Heart right ventricle (tissue), 16 donors: Measurements from ENCODE around the gene FAXDC2. TPM values are rescaled to one million over a fixed set of nuclear protein-coding genes. Genes with fewer than 3 reads are reported as not detected.

ENCODE experiments used
- ATAC-seq, 8 donors: fragments of 200-7000 bp; cut with Tn5 transposase; one replicate each; pipeline ENCODE4 v1.9.1; 2020; ENCODE audit warnings: mild to moderate bottlenecking in 8 of 8, moderate library complexity in 8 of 8, moderate number of reproducible peaks in 1 of 8
- DNase-seq, 2 donors: peaks; one replicate each; pipeline ENCODE4 v3.0.0-alpha.2; 2020
- H3K27ac ChIP-seq, 10 donors: fragments of 200-600 bp; sonication (generic) in 2 of 10; one replicate each; pipeline versions ENCODE4 v1.5.0 to v1.8.0; 2020 to 2022; ENCODE audit warnings: mild to moderate bottlenecking in 3 of 10
- H3K27me3 ChIP-seq, 7 donors: fragments of 200-600 bp; one replicate each; pipeline ENCODE4 v1.8.0; 2021 to 2022; ENCODE audit warnings: mild to moderate bottlenecking in 2 of 7
- H3K36me3 ChIP-seq, 9 donors: fragments of 200-600 bp; sonication (generic) in 1 of 9; one replicate each; pipeline versions ENCODE4 v1.5.0 to v1.8.0; 2020 to 2022; ENCODE audit warnings: mild to moderate bottlenecking in 2 of 9
- H3K4me1 ChIP-seq, 9 donors: fragments of 200-600 bp; sonication (generic) in 1 of 9; one replicate each; pipeline versions ENCODE4 v1.5.0 to v1.8.0; 2020 to 2022; ENCODE audit warnings: mild to moderate bottlenecking in 4 of 9
- H3K4me3 ChIP-seq, 10 donors: fragments of 200-600 bp; sonication (generic) in 2 of 10; one replicate each; pipeline versions ENCODE4 v1.5.0 to v1.8.0; 2020 to 2022; ENCODE audit warnings: mild to moderate bottlenecking in 7 of 10, moderate library complexity in 2 of 10
- H3K9me3 ChIP-seq, 11 donors: fragments of 200-600 bp in 10 of 11; sonication (generic) in 2 of 11; one replicate each; pipeline versions ENCODE4 v1.5.0 to v1.8.0; 2013 to 2022; ENCODE audit warnings: mild to moderate bottlenecking in 2 of 11, control low read depth in 1 of 11, moderate library complexity in 1 of 11
- WGBS, 2 donors: extraction: QIAGEN DNeasy Blood & Tissue Kit; methylation state at CpG; one replicate each; pipeline ENCODE4 v1.1.7; 2013; ENCODE audit warnings: inconsistent platforms in 1 of 2; 5-methylcytosine and 5-hydroxymethylcytosine counted together
- intact Hi-C, 10 donors: fragments of 100-400 bp; cut with DNase I; formaldehyde crosslinking; loops; one replicate each; pipeline versions ENCODE4 v1.11.1 to v1.14.2; 2022
- polyA plus RNA-seq, 2 donors: library from polyadenylated mRNA; stranded (reverse); fragments of 200-250 nt; gene quantifications; one replicate each; pipeline ENCODE4 v1.2.3, GENCODE V29; 2013
- total RNA-seq, 10 donors: library from RNA; stranded (reverse); fragmentation: NEBNext Ultra II Directional in 3 of 10; extraction: Animal tissue kit (Norgen Biotek cat#: 25700) in 3 of 10; gene quantifications; one replicate each; pipeline versions ENCODE4 v1.2.1 to v1.2.4, GENCODE V29; 2021 to 2023
- TF ChIP-seq, protein P1 (sequence below), 9 donors: fragments of 200-600 bp; sonication (generic) in 2 of 9; IDR thresholded peaks; one replicate each; pipeline versions ENCODE4 v1.5.0 to v1.8.0; 2021 to 2022; ENCODE audit warnings: antibody characterized with exemption in 9 of 9, mild to moderate bottlenecking in 5 of 9, moderate library complexity in 1 of 9
- donor health status: Arrhythmogenic right ventricular cardiomyopathy.
- donor health status: ischemic (EF 13 %, LVEDD 7.1; RV severe dilation, severe dysfunction).
- donor health status: healthy with polysubstance abuse.
- donor health status: DM: no; HTN: yes; CAD: no.
- donor health status: DM: no; HTN: no; CAD: no.
- donor health status: ischemic (EF 25% LVEDD 6.9; RV normal size, moderate dysfunction).
- donor health status: ischemic (EF 25% LVEDD 5.7; RV mildly dilated, moderate dysfunction).
- donor health status: healthy.
- donor health status: DM: yes; HTN: yes; CAD: no.
- donor health status: Ischemic cardiomyopathy.
- donor health status: ischemic (EF 35%, LVEDD 5.7; RV mildly dilated, moderate dysfunction).
- donor health status: nonischemic (EF 11% LVEDD 7.7; RV severe dilation, severe dysfunction).
- donor health status: DM: yes; HTN: yes; CAD: no.
- donor health status: PGD.
- donor health status: ischemic (EF 29% LVEDD 5.4; RV normal size, mild dysfunction).
- donor health status: nonischemic (EF 23%, LVEDD 6.1; RV moderate dilation, normal function).

FAXDC2 gene
- total and polyA plus RNA-seq, 12 donors, result 4.8 to 31.5 (median 20.9) TPM

GRCh38 chr5:154778534-154778933, 71.9 kb downstream of the FAXDC2 start:
- Histone ChIP-seq H3K27ac (peak overlapping the region in 1 of 10 donors; percentile 25), H3K36me3 (no peaks in the 10 kb centered on the region), H3K27me3 (no peaks in the 10 kb centered on the region), H3K9me3 (no peaks in the 10 kb centered on the region), H3K4me1 (peaks cover 16 to 100% (median 95%) of the 10 kb centered on the region in 9 donors), H3K4me3 (no peak overlapping the region)
- TF ChIP-seq, protein P1, sequence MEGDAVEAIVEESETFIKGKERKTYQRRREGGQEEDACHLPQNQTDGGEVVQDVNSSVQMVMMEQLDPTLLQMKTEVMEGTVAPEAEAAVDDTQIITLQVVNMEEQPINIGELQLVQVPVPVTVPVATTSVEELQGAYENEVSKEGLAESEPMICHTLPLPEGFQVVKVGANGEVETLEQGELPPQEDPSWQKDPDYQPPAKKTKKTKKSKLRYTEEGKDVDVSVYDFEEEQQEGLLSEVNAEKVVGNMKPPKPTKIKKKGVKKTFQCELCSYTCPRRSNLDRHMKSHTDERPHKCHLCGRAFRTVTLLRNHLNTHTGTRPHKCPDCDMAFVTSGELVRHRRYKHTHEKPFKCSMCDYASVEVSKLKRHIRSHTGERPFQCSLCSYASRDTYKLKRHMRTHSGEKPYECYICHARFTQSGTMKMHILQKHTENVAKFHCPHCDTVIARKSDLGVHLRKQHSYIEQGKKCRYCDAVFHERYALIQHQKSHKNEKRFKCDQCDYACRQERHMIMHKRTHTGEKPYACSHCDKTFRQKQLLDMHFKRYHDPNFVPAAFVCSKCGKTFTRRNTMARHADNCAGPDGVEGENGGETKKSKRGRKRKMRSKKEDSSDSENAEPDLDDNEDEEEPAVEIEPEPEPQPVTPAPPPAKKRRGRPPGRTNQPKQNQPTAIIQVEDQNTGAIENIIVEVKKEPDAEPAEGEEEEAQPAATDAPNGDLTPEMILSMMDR (IDR thresholded peaks at IDR 0.05), result no peak
- peak in 6 of 8 donors; percentile 23 to 62 (median 45) for ATAC-seq
- peak in 1 of 2 donors; percentile 26 for DNase-seq
- intact Hi-C loops, result no loop called here
- WGBS, 2 donors, result 61 to 64% methylated on average over 2 of the region's 2 CpGs

- Histone ChIP-seq H3K27me3 (no peaks in the 10 kb centered on the region), H3K27ac (peak overlapping the region in 6 of 10 donors; percentile 12 to 52 (median 30)), H3K4me1 (peaks cover 11 to 100% (median 95%) of the 10 kb centered on the region in 9 donors), H3K36me3 (no peaks in the 10 kb centered on the region), H3K4me3 (no peak overlapping the region), H3K9me3 (no peaks in the 10 kb centered on the region)
- TF ChIP-seq, protein P1 (IDR thresholded peaks at IDR 0.05), result no peak
- WGBS, 2 donors, result 54 to 55% methylated on average over 1 of the region's 1 CpG
- ATAC-seq (peak in 5 of 8 donors; percentile 32 to 60 (median 40)), DNase-seq (no peak)
- intact Hi-C loops, result no loop called here
Observed at GRCh38 chr5:154776167-154776566, 74.2 kb downstream of the FAXDC2 start.

DNA sequence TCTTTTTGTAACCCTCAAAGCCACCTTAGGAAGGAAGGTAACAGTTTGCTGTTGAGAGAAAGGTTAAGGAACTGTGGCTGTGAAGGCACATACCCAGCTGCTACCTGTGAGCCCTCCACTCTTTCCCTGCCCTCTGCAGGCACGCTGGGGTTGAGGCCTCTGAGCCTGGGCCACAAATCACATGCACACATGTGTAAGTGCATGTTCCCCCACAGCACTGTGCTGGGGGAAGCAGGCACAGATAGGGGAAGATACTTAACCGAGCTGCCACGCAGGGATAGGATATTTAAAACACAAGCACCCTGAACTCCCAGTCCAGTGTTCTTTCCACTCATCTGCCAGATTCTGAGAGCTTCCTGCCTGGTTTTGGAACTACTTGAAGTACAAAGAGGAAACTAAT, 77.1 kb downstream of the FAXDC2 start:
- Histone ChIP-seq H3K27ac (peak overlapping the region in 4 of 10 donors; percentile 7 to 45 (median 33)), H3K4me1 (peaks cover 21 to 100% (median 94%) of the 10 kb centered on the region in 9 donors), H3K36me3 (no peaks in the 10 kb centered on the region), H3K27me3 (no peaks in the 10 kb centered on the region), H3K9me3 (no peaks in the 10 kb centered on the region), H3K4me3 (no peak overlapping the region)
- TF ChIP-seq, protein P1 (IDR thresholded peaks at IDR 0.05), result no peak
- ATAC-seq, result peak in 1 of 8 donors; percentile 5
- WGBS, 2 donors, result 44 to 47% methylated on average over 3 of the region's 3 CpGs
- intact Hi-C loops, result no loop called here
- DNase-seq, result no peak

- intact Hi-C loops, result no loop called here
- Histone ChIP-seq H3K36me3 (no peaks in the 10 kb centered on the region), H3K27me3 (no peaks in the 10 kb centered on the region), H3K4me1 (peaks cover 29 to 100% (median 96%) of the 10 kb centered on the region in 9 donors), H3K27ac (peak overlapping the region in 9 of 10 donors; percentile 23 to 76 (median 55)), H3K4me3 (peak overlapping the region in 2 of 10 donors; percentile 1 to 5), H3K9me3 (no peaks in the 10 kb centered on the region)
- DNase-seq (peak; percentile 31 to 33), ATAC-seq (peak; percentile 55 to 74 (median 67))
- 14 to 16% methylated on average over 10 of the region's 10 CpGs for WGBS, 2 donors
- TF ChIP-seq, protein P1 (IDR thresholded peaks at IDR 0.05), result no peak
Observed at GRCh38 chr5:154771383-154771901, 79.0 kb downstream of the FAXDC2 start.
